GM23338 (cell line): ENCODE measurements around the gene NPPA. TPM values are rescaled to one million over a fixed set of nuclear protein-coding genes. Genes with fewer than 3 reads are reported as not detected.

Experiments used
- ATAC-seq: fragments of 200-7000 bp; cut with Tn5 transposase; 3 replicates; pipeline ENCODE4 v1.9.1; 2020
- DNase-seq: peaks from one replicate; pipeline ENCODE4 v3.0.0-alpha.2; 2015; ENCODE audit warnings: low spot score
- H2AFZ ChIP-seq: fragments of 200-600 bp; sonication (generic); 2 replicates; pipeline ENCODE4 v1.8.0; 2016; ENCODE audit warnings: antibody characterized with exemption, mild to moderate bottlenecking, moderate library complexity
- H3F3A ChIP-seq: fragments of 200-600 bp; sonication (generic); replicated peaks from 2 replicates; pipeline ENCODE4 v1.8.0; 2017; ENCODE audit warnings: antibody characterized with exemption, mixed run types, low read depth
- H3K27ac ChIP-seq: fragments of 200-600 bp; sonication (generic); 2 replicates; pipeline ENCODE4 v1.6.1; 2016; ENCODE audit warnings: low read depth
- H3K27me3 ChIP-seq: fragments of 200-600 bp; sonication (generic); 2 replicates; pipeline ENCODE4 v1.8.0; 2016; ENCODE audit warnings: mild to moderate bottlenecking, mixed run types, moderate library complexity; ENCODE audit not compliant: insufficient read depth
- H3K36me3 ChIP-seq: fragments of 200-600 bp; sonication (generic); 2 replicates; pipeline ENCODE4 v1.8.0; 2016; ENCODE audit warnings: mild to moderate bottlenecking; ENCODE audit not compliant: insufficient read depth
- H3K4me1 ChIP-seq: fragments of 200-600 bp; sonication (generic); 2 replicates; pipeline ENCODE4 v1.8.0; 2016; ENCODE audit warnings: mild to moderate bottlenecking, moderate library complexity; ENCODE audit not compliant: insufficient read depth
- H3K4me2 ChIP-seq: fragments of 200-600 bp; sonication (generic); 2 replicates; pipeline ENCODE4 v1.7.1; 2017; ENCODE audit warnings: mixed run types
- H3K4me3 ChIP-seq: fragments of 200-600 bp; sonication (generic); 2 replicates; pipeline ENCODE4 v1.6.1; 2016; ENCODE audit warnings: mixed run types
- H3K79me2 ChIP-seq: fragments of 200-600 bp; sonication (generic); replicated peaks from 2 replicates; pipeline ENCODE4 v1.8.0; 2017; ENCODE audit warnings: mild to moderate bottlenecking; ENCODE audit not compliant: insufficient read depth
- H3K9me2 ChIP-seq: fragments of 200-600 bp; sonication (generic); 2 replicates; pipeline ENCODE4 v1.8.0; 2017; ENCODE audit not compliant: insufficient read depth
- H4K20me1 ChIP-seq: fragments of 200-600 bp; sonication (generic); replicated peaks from 2 replicates; pipeline ENCODE4 v1.8.0; 2017; ENCODE audit warnings: mild to moderate bottlenecking; ENCODE audit not compliant: insufficient read depth
- H3K27ac Mint-ChIP-seq: 2 replicates; pipeline ENCODE4 v1.8.0; 2020; ENCODE audit warnings: inconsistent platforms, mild to moderate bottlenecking, moderate library complexity, mixed read lengths
- H3K27me3 Mint-ChIP-seq: 3 replicates; pipeline ENCODE4 v1.8.0; 2022; ENCODE audit warnings: low read depth, mild to moderate bottlenecking, moderate library complexity, mixed read lengths, inconsistent platforms; ENCODE audit not compliant: insufficient read depth, poor library complexity
- H3K36me3 Mint-ChIP-seq: 3 replicates; pipeline ENCODE4 v1.8.0; 2021; ENCODE audit warnings: low read depth, mild to moderate bottlenecking, inconsistent platforms, moderate library complexity, mixed read lengths
- H3K4me1 Mint-ChIP-seq: 3 replicates; pipeline ENCODE4 v1.8.0; 2020; ENCODE audit warnings: mild to moderate bottlenecking, inconsistent platforms, mixed read lengths
- H3K4me3 Mint-ChIP-seq: 3 replicates; pipeline ENCODE4 v1.8.0; 2021; ENCODE audit warnings: moderate library complexity, mild to moderate bottlenecking, inconsistent platforms, mixed read lengths
- H3K9me3 Mint-ChIP-seq: 3 replicates; pipeline ENCODE4 v1.8.0; 2020; ENCODE audit warnings: moderate library complexity, mild to moderate bottlenecking, inconsistent platforms, mixed read lengths
- EZH2 ChIP-seq: fragments of 200-600 bp; sonication (generic); IDR thresholded peaks from one replicate; pipeline ENCODE4 v1.8.0; 2017; ENCODE audit warnings: antibody characterized with exemption, mild to moderate bottlenecking, low read depth; ENCODE audit not compliant: unreplicated experiment
- EZH2phosphoT487 ChIP-seq: fragments of 200-600 bp; sonication (generic); IDR thresholded peaks from one replicate; pipeline ENCODE4 v1.8.1; 2018; ENCODE audit warnings: antibody characterized with exemption; ENCODE audit not compliant: unreplicated experiment
- JUNB ChIP-seq: IDR thresholded peaks from one replicate; pipeline ENCODE4 v1.6.1; 2016; ENCODE audit warnings: antibody characterized with exemption; ENCODE audit not compliant: unreplicated experiment
- NANOG ChIP-seq: IDR thresholded peaks from 2 replicates; pipeline ENCODE4 v1.6.1; 2016; ENCODE audit warnings: antibody characterized with exemption, borderline replicate concordance
- STAT1 ChIP-seq: IDR thresholded peaks from one replicate; pipeline ENCODE4 v1.6.1; 2016; ENCODE audit warnings: antibody characterized with exemption; ENCODE audit not compliant: unreplicated experiment
- ZNF331 ChIP-seq: fragments of 250-450 bp; sonication (Bioruptor Pico); IDR thresholded peaks from 2 replicates; pipeline ENCODE4 v1.5.0; 2020; ENCODE audit warnings: low read depth, mild to moderate bottlenecking, moderate library complexity
- polyA plus RNA-seq: library from polyadenylated mRNA; unstranded; fragments of >200 nt; fragmentation: Nextera tagmentation; extraction: Ambion mirVana; gene quantifications from 2 replicates; pipeline ENCODE4 v1.2.1, GENCODE V29; 2016
- total RNA-seq: library from RNA; depleted of rRNA; stranded (reverse); fragments of >200 nt; shearing (Covaris generic); gene quantifications from 2 replicates; pipeline ENCODE4 v1.2.3, GENCODE V29; 2014
- TF ChIP-seq, protein P1 (sequence below): IDR thresholded peaks from one replicate; pipeline ENCODE4 v1.6.1; 2018; ENCODE audit warnings: antibody characterized with exemption; ENCODE audit not compliant: unreplicated experiment
- TF ChIP-seq, protein P2 (sequence below), 2 experiments: fragments of 200-600 bp in 1 of 2; sonication (generic) in 1 of 2; conservative IDR thresholded peaks; 2 replicates each; pipeline versions ENCODE4 v1.5.1 to v1.6.1; 2016 to 2017; ENCODE audit warnings: antibody characterized with exemption in 2 of 2, low read depth in 2 of 2, mild to moderate bottlenecking in 2 of 2, moderate library complexity in 1 of 2
- TF ChIP-seq, protein P3 (sequence below): IDR thresholded peaks from 2 replicates; pipeline ENCODE4 v1.6.1; 2016; ENCODE audit warnings: antibody characterized with exemption

The NPPA gene
- total and polyA plus RNA-seq, 2 experiments from 2014 or later = 0.29 TPM; not detected in 1

DNA sequence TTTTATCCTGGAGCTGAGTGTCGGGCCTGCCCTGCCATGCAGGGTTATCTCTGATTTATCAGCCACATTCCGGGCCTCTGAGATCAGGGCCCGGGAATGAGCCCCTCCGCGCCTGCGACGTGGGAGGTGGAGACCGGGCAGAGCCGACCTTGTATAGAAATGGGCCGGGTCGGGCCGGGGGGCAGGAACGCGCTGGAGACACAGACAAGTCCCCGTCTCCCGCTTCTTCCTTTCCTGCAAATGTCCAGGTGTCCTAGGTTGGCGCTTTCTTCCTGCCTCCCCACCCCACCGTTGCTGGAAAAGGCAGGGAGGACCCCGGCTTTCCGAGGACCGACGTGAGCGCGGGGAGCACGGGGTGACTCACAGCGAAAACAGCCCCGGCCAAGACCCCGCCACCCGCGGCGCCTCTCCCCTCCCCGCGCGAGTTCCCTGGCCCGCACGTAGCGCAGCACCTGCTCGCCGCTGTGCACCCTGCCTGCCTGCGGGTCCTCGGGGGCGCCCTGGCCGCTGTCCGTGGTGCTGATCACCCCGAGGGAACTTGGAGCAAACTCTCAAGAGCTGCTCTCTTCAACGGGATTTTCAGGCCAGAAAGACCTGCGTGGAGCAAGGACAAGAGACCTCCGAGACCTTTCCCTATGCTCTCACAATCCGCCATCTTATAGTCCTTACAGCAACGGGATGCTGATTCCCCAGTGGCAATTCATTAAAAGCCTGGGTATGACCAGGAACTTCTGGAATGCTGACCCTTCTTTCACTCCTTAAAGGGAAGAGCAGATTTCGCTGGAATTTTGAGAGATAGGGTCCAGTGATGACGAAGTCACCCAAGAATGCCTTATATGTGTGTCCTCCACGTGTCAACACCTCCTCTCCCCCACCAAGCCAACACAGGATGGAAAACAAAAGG, 11.6 kb upstream of the NPPA start:
- H3K9me3 Mint-ChIP-seq = no peaks in the 10 kb centered on the region
- H3K4me2 ChIP-seq = peak overlapping the region; percentile 80
- ATAC-seq (peak; percentile 91), DNase-seq (peak; percentile 85)
- no peaks in the 10 kb centered on the region for H3K36me3 ChIP-seq
- peaks cover 22% of the 10 kb centered on the region for H3K27me3 Mint-ChIP-seq
- no peaks in the 10 kb centered on the region for H3K9me2 ChIP-seq
- H2AFZ ChIP-seq = no peak overlapping the region
- H3F3A ChIP-seq = no peaks in the 10 kb centered on the region
- no peak overlapping the region for H3K27ac Mint-ChIP-seq
- no peaks in the 10 kb centered on the region for H3K4me1 ChIP-seq
- no peaks in the 10 kb centered on the region for H4K20me1 ChIP-seq
- H3K4me3 ChIP-seq = peak overlapping the region; percentile 53
- no peak overlapping the region for H3K27ac ChIP-seq
- TF ChIP-seq NANOG (no peak), JUNB (no peak), EZH2 (no peak)
- TF ChIP-seq, protein P1, sequence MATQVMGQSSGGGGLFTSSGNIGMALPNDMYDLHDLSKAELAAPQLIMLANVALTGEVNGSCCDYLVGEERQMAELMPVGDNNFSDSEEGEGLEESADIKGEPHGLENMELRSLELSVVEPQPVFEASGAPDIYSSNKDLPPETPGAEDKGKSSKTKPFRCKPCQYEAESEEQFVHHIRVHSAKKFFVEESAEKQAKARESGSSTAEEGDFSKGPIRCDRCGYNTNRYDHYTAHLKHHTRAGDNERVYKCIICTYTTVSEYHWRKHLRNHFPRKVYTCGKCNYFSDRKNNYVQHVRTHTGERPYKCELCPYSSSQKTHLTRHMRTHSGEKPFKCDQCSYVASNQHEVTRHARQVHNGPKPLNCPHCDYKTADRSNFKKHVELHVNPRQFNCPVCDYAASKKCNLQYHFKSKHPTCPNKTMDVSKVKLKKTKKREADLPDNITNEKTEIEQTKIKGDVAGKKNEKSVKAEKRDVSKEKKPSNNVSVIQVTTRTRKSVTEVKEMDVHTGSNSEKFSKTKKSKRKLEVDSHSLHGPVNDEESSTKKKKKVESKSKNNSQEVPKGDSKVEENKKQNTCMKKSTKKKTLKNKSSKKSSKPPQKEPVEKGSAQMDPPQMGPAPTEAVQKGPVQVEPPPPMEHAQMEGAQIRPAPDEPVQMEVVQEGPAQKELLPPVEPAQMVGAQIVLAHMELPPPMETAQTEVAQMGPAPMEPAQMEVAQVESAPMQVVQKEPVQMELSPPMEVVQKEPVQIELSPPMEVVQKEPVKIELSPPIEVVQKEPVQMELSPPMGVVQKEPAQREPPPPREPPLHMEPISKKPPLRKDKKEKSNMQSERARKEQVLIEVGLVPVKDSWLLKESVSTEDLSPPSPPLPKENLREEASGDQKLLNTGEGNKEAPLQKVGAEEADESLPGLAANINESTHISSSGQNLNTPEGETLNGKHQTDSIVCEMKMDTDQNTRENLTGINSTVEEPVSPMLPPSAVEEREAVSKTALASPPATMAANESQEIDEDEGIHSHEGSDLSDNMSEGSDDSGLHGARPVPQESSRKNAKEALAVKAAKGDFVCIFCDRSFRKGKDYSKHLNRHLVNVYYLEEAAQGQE = peak; percentile 98
- TF ChIP-seq, protein P2, sequence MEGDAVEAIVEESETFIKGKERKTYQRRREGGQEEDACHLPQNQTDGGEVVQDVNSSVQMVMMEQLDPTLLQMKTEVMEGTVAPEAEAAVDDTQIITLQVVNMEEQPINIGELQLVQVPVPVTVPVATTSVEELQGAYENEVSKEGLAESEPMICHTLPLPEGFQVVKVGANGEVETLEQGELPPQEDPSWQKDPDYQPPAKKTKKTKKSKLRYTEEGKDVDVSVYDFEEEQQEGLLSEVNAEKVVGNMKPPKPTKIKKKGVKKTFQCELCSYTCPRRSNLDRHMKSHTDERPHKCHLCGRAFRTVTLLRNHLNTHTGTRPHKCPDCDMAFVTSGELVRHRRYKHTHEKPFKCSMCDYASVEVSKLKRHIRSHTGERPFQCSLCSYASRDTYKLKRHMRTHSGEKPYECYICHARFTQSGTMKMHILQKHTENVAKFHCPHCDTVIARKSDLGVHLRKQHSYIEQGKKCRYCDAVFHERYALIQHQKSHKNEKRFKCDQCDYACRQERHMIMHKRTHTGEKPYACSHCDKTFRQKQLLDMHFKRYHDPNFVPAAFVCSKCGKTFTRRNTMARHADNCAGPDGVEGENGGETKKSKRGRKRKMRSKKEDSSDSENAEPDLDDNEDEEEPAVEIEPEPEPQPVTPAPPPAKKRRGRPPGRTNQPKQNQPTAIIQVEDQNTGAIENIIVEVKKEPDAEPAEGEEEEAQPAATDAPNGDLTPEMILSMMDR (conservative IDR thresholded peaks at IDR 0.05; ENCODE audit: low read depth in 2 of 2) = peak; percentile 27 to 30; a peak in 3 of 4 replicates
- H3K79me2 ChIP-seq = no peaks in the 10 kb centered on the region
- H3K4me1 Mint-ChIP-seq = peaks cover 7% of the 10 kb centered on the region; the same call in 1 of the 3 replicates
- peaks cover 27% of the 10 kb centered on the region for H3K27me3 ChIP-seq
- H3K4me3 Mint-ChIP-seq = peak overlapping the region; percentile 33; the same call in 2 of the 3 replicates
- no peaks in the 10 kb centered on the region for H3K36me3 Mint-ChIP-seq

DNA sequence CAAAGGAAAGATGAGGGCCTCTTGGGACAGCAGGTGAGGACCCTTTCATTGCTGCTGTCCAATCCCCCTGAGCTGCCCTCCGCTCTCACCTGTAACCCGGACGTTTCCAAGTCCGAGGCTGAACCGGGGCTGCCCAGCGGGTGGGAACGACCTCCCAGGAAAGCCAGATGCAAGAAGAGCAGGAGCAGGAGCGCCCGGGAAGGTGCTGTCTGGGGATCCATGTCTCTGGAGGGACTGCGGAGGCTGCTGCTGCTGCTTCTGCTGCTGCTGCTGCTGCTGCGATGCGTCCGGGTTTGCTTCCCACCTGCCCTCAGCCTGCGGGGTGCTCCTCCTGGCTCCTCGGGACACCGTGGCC, 11.0 kb upstream of the NPPA start, which contains the start of gene NPPB:
TSS of gene NPPB (minus strand) at position 333 of the 355 bp plus-strand sequence. CDS start at position 221, 112 bp downstream.
- peaks cover 22% of the 10 kb centered on the region for H3K27me3 Mint-ChIP-seq
- H3K36me3 Mint-ChIP-seq = no peaks in the 10 kb centered on the region
- Histone ChIP-seq H3K4me3 (peak within 1 kb of the TSS; percentile 53), H3K36me3 (no peaks in the 10 kb centered on the region), H3F3A (no peaks in the 10 kb centered on the region), H3K9me2 (no peaks in the 10 kb centered on the region), H3K4me2 (peak within 1 kb of the TSS; percentile 80), H2AFZ (no peak within 1 kb of the TSS), H3K27ac (no peak within 1 kb of the TSS), H4K20me1 (no peaks in the 10 kb centered on the region), H3K79me2 (no peaks in the 10 kb centered on the region), H3K4me1 (no peaks in the 10 kb centered on the region), H3K27me3 (peaks cover 27% of the 10 kb centered on the region)
- no peaks in the 10 kb centered on the region for H3K9me3 Mint-ChIP-seq
- no peak for DNase-seq
- peaks cover 7% of the 10 kb centered on the region; the same call in 1 of the 3 replicates for H3K4me1 Mint-ChIP-seq
- no peak within 1 kb of the TSS for H3K27ac Mint-ChIP-seq
- peak within 1 kb of the TSS; percentile 33; the same call in 2 of the 3 replicates for H3K4me3 Mint-ChIP-seq
- no peak for ATAC-seq
- TF ChIP-seq, protein P3, sequence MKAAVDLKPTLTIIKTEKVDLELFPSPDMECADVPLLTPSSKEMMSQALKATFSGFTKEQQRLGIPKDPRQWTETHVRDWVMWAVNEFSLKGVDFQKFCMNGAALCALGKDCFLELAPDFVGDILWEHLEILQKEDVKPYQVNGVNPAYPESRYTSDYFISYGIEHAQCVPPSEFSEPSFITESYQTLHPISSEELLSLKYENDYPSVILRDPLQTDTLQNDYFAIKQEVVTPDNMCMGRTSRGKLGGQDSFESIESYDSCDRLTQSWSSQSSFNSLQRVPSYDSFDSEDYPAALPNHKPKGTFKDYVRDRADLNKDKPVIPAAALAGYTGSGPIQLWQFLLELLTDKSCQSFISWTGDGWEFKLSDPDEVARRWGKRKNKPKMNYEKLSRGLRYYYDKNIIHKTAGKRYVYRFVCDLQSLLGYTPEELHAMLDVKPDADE = no peak
- TF ChIP-seq EZH2 = no peak
- TF ChIP-seq ZNF331 (CRISPR knock-in tag) = no peak
- no peak for TF ChIP-seq EZH2phosphoT487
- no peak for TF ChIP-seq STAT1
- TF ChIP-seq, protein P1 = no peak
- TF ChIP-seq JUNB = no peak
- TF ChIP-seq, protein P2 (conservative IDR thresholded peaks at IDR 0.05; ENCODE audit: low read depth in 2 of 2) = no peak
